Kidney epithelial cell (primary cell): ENCODE measurements around the gene MRGPRX3. TPM values are rescaled to one million over a fixed set of nuclear protein-coding genes. Genes with fewer than 3 reads are reported as not detected.

Source experiments
- DNase-seq: peaks from one replicate; pipeline ENCODE4 v3.0.0-alpha.2; 2010; ENCODE audit warnings: low read depth
- H3K27me3 ChIP-seq: 2 replicates; pipeline ENCODE4 v1.6.0; 2011; ENCODE audit warnings: low read length; ENCODE audit not compliant: control insufficient read depth, insufficient read depth
- H3K36me3 ChIP-seq: 2 replicates; pipeline ENCODE4 v1.5.1; 2011; ENCODE audit warnings: low read length; ENCODE audit not compliant: control insufficient read depth, insufficient read depth
- H3K4me3 ChIP-seq: 2 replicates; pipeline ENCODE4 v1.5.1; 2011; ENCODE audit warnings: low read depth, mild to moderate bottlenecking, control low read depth, low read length
- total RNA-seq: library from RNA; depleted of rRNA; stranded (reverse); fragments of >200 nt; gene quantifications from 2 replicates; pipeline ENCODE4 v1.2.3, GENCODE V29; 2015
- TF ChIP-seq, protein P1 (sequence below): IDR thresholded peaks from 2 replicates; pipeline ENCODE4 v1.5.1; 2011; ENCODE audit warnings: mild to moderate bottlenecking, moderate library complexity, low read length, control low read depth, inconsistent platforms; ENCODE audit not compliant: insufficient read depth, poor library complexity, severe bottlenecking

The MRGPRX3 gene
- total RNA-seq, 1 donor from 2014 or later: not detected

DNA sequence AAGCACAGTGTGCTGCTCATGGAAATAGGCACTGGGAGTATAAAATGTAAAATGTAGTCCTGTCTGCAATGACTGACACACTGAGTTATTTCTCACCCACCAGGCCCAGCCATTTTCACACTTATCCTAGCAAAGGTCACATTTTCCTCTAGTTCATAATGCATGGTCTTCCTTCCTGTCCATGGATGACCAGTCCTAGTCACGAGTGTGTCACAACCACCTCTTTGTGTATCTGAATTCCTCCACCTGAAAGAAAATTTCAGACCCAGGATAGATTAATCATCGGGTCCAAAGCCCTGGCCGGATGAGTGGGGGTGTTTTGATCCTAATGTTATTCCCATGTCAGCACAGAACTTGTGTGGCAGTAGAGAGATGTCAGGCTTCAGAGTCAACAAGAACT lies 40.3 kb downstream of the MRGPRX3 start, which contains the start of gene MRGPRX4:
TSS of gene MRGPRX4 (plus strand) at position 172 of the 400 bp plus-strand sequence. CDS start 420 bp downstream, outside the sequence.
- Histone ChIP-seq H3K4me3 (no peak within 1 kb of the TSS), H3K27me3 (no peaks in the 10 kb centered on the region), H3K36me3 (no peaks in the 10 kb centered on the region)
- TF ChIP-seq, protein P1, sequence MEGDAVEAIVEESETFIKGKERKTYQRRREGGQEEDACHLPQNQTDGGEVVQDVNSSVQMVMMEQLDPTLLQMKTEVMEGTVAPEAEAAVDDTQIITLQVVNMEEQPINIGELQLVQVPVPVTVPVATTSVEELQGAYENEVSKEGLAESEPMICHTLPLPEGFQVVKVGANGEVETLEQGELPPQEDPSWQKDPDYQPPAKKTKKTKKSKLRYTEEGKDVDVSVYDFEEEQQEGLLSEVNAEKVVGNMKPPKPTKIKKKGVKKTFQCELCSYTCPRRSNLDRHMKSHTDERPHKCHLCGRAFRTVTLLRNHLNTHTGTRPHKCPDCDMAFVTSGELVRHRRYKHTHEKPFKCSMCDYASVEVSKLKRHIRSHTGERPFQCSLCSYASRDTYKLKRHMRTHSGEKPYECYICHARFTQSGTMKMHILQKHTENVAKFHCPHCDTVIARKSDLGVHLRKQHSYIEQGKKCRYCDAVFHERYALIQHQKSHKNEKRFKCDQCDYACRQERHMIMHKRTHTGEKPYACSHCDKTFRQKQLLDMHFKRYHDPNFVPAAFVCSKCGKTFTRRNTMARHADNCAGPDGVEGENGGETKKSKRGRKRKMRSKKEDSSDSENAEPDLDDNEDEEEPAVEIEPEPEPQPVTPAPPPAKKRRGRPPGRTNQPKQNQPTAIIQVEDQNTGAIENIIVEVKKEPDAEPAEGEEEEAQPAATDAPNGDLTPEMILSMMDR: no peak
- DNase-seq: no peak

DNA sequence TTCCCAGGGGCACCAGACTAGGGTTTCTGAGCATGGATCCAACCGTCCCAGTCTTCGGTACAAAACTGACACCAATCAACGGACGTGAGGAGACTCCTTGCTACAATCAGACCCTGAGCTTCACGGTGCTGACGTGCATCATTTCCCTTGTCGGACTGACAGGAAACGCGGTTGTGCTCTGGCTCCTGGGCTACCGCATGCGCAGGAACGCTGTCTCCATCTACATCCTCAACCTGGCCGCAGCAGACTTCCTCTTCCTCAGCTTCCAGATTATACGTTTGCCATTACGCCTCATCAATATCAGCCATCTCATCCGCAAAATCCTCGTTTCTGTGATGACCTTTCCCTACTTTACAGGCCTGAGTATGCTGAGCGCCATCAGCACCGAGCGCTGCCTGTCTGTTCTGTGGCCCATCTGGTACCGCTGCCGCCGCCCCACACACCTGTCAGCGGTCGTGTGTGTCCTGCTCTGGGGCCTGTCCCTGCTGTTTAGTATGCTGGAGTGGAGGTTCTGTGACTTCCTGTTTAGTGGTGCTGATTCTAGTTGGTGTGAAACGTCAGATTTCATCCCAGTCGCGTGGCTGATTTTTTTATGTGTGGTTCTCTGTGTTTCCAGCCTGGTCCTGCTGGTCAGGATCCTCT lies 41.0 kb downstream of the MRGPRX3 start:
- no peaks in the 10 kb centered on the region for H3K36me3 ChIP-seq
- H3K4me3 ChIP-seq: no peak overlapping the region
- no peak for DNase-seq
- H3K27me3 ChIP-seq: no peaks in the 10 kb centered on the region
- TF ChIP-seq, protein P1: no peak

Other genes starting within 250 kb of the MRGPRX3 start
- 20.5 and 27.0 TPM in 2 replicates for gene SERGEF, start 119.5 kb upstream of the MRGPRX3 start, total RNA-seq
- gene TPH1, start 86.3 kb upstream of the MRGPRX3 start, total RNA-seq: 0.07 and 0.38 TPM in 2 replicates
- 14.7 and 17.7 TPM in 2 replicates for gene SAAL1, start 26.5 kb upstream of the MRGPRX3 start, total RNA-seq
- gene MRGPRX4, start 40.3 kb downstream of the MRGPRX3 start, total RNA-seq: not detected in 2 replicates
- gene SAA4, start 104.2 kb downstream of the MRGPRX3 start, total RNA-seq: 1.3 TPM in 1 of 2 replicates, not detected in the other
- 2.2 and 8.0 TPM in 2 replicates for gene SAA2, start 116.1 kb downstream of the MRGPRX3 start, total RNA-seq
- 2.8 and 5.8 TPM in 2 replicates for gene SAA1, start 133.7 kb downstream of the MRGPRX3 start, total RNA-seq
- gene HPS5, start 189.6 kb downstream of the MRGPRX3 start, total RNA-seq: 15.1 and 15.7 TPM in 2 replicates
- gene GTF2H1, start 190.0 kb downstream of the MRGPRX3 start, total RNA-seq: 57.2 and 58.5 TPM in 2 replicates